Measurements from ENCODE around the gene TOR1B.

The TOR1B gene

DNA sequence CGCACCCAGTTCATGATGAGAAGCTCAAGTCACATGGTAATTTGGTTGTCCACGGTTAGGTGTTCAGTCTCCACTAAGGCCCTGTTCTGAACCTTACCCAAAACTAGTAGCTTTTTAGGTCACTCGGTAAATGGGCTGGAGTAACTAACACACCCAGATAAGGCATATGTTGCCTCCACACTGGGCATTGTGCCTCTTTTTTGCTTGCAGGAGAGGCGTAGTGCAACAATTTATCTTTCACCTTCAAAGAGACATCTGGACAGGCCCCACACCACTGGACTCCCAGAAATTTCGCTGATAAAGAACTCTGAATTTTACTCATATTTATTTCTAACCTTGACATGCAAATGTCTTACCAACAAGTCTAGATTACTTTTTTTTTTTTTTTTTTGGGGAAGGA lies 33.3 kb upstream of the TOR1B start (continued):
- TF ChIP-seq ZNF404 (tag by site-specific recombination; IDR thresholded peaks at IDR 0.05) (no peak), ZNF792 (tag by site-specific recombination; IDR thresholded peaks at IDR 0.05) (no peak)

DNA sequence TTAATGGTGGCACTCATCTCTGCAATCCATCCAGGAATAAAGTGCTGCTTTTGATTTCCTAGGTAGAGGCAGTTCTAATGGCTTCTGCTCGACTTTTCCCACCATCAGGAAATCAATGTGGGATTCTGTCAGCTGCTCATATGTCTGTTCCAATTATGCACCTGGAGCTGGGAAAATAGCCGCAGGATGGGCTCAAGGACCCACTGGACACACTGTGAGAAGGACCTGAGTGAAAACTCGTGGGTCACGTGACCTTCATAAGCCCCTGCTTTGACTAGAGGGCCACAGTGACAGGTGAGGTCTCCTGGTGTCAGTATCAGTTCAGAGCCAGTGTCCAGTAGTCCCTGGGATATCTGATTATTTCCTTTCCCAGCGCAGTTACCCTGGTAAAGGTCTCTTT lies 32.2 kb upstream of the TOR1B start:
- no peak for TF ChIP-seq ZNF624 (tag by site-specific recombination; IDR thresholded peaks at IDR 0.05)
- Histone ChIP-seq H3K4me3 (ENCODE audit: low read depth, low read length) (no peak overlapping the region), H3K36me3 (ENCODE audit: control insufficient read depth in 2 of 2, insufficient read depth in 1 of 2, low read length in 2 of 2) (no peaks in the 10 kb centered on the region), H3K27ac (ENCODE audit: extremely low read depth, low read depth, low read length) (no peak overlapping the region), H3K9me3 (ENCODE audit: control insufficient read depth, insufficient read depth, low read depth, low read length) (no peaks in the 10 kb centered on the region), H3K4me1 (ENCODE audit: control insufficient read depth, insufficient read depth, low read length) (no peaks in the 10 kb centered on the region)
- POLR2A ChIA-PET = interaction anchor here (0.7 kb wide), 1 partner anchor 28 kb away, joined by 3 read pairs; no protein-coding TSS in a partner anchor
- CTCF ChIA-PET = interaction anchor here (3.5 kb wide), 1 partner anchor 33 kb away, joined by 27 read pairs; no protein-coding TSS in a partner anchor

DNA sequence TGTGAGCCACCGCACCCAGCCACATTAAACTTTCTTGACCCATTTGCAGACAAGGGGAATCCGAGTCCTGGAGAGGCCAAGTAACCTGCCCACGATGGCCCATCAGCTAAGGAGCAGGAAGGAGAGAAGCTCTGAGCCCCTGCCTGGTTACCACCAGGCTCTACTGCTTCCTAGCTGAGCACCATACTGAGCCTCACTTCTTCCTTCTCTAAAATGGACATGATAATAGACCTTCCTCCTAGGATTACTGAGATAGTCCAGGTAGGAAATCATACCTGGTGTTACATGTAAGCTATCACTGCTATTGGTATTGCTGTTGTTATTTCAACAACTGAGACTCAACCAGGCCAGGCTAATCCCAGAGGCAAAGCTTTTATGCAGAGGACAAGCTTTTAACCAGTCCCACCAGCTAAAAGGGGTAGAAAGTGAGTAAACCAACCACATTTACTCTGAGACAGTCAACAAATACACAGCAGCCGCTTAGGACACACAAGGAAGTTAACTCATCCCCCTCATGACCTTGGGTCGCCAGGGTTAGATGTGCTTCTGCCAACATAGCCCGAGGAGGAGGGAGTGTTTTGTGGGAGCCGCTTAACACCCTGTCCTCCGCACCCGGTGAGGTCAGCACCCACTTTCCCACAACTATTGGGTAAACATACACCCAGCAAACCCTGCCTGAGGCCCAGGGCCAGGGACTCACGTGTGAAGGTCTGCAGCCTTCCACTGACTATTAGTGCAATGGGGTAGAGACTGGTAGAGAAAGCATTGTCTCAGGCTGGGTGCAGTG lies 29.5 kb upstream of the TOR1B start:
- POLR2A ChIA-PET = interaction anchor here (1.8 kb wide), 1 partner anchor 77 kb away, joined by 4 read pairs; no protein-coding TSS in a partner anchor
- CTCF ChIA-PET = interaction anchor here (0.6 to 3.5 kb wide), 6 partner anchors 9 to 47 kb away, joined by 3 to 27 read pairs (median 6); no protein-coding TSS in a partner anchor
- no peaks in the 10 kb centered on the region for H3K4me1 ChIP-seq (ENCODE audit: control insufficient read depth, insufficient read depth, low read length)
- no peaks in the 10 kb centered on the region for H3K36me3 ChIP-seq (ENCODE audit: control insufficient read depth in 2 of 2, insufficient read depth in 1 of 2, low read length in 2 of 2)
- TF ChIP-seq ZNF426 (tag by site-specific recombination; IDR thresholded peaks at IDR 0.05) = no peak
- TF ChIP-seq ZNF155 (tag by site-specific recombination; IDR thresholded peaks at IDR 0.05) = no peak
- TF ChIP-seq, protein P1, sequence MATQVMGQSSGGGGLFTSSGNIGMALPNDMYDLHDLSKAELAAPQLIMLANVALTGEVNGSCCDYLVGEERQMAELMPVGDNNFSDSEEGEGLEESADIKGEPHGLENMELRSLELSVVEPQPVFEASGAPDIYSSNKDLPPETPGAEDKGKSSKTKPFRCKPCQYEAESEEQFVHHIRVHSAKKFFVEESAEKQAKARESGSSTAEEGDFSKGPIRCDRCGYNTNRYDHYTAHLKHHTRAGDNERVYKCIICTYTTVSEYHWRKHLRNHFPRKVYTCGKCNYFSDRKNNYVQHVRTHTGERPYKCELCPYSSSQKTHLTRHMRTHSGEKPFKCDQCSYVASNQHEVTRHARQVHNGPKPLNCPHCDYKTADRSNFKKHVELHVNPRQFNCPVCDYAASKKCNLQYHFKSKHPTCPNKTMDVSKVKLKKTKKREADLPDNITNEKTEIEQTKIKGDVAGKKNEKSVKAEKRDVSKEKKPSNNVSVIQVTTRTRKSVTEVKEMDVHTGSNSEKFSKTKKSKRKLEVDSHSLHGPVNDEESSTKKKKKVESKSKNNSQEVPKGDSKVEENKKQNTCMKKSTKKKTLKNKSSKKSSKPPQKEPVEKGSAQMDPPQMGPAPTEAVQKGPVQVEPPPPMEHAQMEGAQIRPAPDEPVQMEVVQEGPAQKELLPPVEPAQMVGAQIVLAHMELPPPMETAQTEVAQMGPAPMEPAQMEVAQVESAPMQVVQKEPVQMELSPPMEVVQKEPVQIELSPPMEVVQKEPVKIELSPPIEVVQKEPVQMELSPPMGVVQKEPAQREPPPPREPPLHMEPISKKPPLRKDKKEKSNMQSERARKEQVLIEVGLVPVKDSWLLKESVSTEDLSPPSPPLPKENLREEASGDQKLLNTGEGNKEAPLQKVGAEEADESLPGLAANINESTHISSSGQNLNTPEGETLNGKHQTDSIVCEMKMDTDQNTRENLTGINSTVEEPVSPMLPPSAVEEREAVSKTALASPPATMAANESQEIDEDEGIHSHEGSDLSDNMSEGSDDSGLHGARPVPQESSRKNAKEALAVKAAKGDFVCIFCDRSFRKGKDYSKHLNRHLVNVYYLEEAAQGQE (tag by site-specific recombination; IDR thresholded peaks at IDR 0.05) = no peak
- H3K4me3 ChIP-seq (ENCODE audit: low read depth, low read length) = no peak overlapping the region
- H3K9me3 ChIP-seq (ENCODE audit: control insufficient read depth, insufficient read depth, low read depth, low read length) = no peaks in the 10 kb centered on the region
- no peak overlapping the region for H3K27ac ChIP-seq (ENCODE audit: extremely low read depth, low read depth, low read length)

DNA sequence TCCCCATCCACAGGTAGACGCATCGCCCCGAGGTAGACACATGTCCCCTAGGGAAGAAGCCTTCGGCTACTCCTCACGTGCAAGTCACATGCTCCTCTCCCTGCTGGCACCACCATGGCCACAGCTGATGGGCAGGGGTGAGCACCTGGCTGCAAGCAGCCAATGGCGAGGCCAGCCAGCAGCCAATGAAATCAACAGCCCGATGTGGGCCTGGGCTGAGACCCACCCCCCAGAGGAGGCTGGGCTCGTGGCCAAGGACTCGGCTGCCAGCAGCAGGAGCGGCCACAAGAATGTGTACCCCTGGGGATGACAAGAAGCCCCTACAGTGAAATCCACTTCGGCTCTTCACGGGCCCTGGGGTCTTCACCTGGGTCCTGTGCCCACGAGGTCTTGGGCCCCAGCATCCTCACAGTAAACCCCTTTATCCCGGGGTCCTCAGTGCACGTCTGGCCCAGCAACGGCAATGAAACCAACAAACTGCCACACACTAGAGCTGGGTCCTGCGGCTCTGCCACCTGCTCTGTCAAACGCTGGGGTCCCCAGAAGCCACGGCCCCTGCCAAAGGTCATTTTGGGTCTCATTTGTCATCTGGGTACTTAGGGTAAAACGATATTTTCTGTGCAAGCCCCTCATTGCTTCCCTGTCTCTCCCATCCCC lies 28.1 kb upstream of the TOR1B start:
- no peaks in the 10 kb centered on the region for H3K36me3 ChIP-seq (ENCODE audit: control insufficient read depth in 2 of 2, insufficient read depth in 1 of 2, low read length in 2 of 2)
- H3K9me3 ChIP-seq (ENCODE audit: control insufficient read depth, insufficient read depth, low read depth, low read length) = no peaks in the 10 kb centered on the region
- no peak overlapping the region for H3K27ac ChIP-seq (ENCODE audit: extremely low read depth, low read depth, low read length)
- H3K4me1 ChIP-seq (ENCODE audit: control insufficient read depth, insufficient read depth, low read length) = no peaks in the 10 kb centered on the region
- TF ChIP-seq SP2 (tag by site-specific recombination; IDR thresholded peaks at IDR 0.05) = peak; percentile 50
- peak; percentile 82 for TF ChIP-seq ZIC2 (tag by site-specific recombination; IDR thresholded peaks at IDR 0.05)
- TF ChIP-seq ZNF274 (IDR thresholded peaks at IDR 0.05; ENCODE audit: low read length) = no peak
- TF ChIP-seq ZNF274 (tag by site-specific recombination; IDR thresholded peaks at IDR 0.05; ENCODE audit: borderline replicate concordance) = no peak
- no peak overlapping the region for H3K4me3 ChIP-seq (ENCODE audit: low read depth, low read length)
- ChIA-PET POLR2A (interaction anchor here (2.4 kb wide), 1 partner anchor 9 kb away, joined by 11 read pairs; no protein-coding TSS in a partner anchor), CTCF (interaction anchor here (0.7 to 4.7 kb wide), 4 partner anchors 9 to 48 kb away, joined by 4 to 57 read pairs (median 30); no protein-coding TSS in a partner anchor)

DNA sequence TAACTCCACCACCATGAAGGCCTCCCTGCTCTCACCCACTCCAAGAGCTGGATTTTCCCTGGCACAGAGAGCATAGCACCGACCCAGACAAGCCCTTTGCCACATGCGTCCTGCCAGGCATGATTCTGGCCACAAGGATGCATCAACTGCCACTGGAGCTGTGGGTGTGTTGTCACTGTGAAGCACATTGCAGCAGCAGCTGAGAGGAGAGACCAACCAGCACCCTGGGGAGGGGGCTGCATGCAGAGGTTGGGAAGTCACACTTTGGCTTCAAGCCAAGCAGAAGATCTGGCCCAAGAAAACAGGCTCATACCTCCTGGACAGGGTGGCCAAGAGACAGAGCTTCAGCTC lies 27.6 kb upstream of the TOR1B start:
- H3K27ac ChIP-seq (ENCODE audit: extremely low read depth, low read depth, low read length) = no peak overlapping the region
- POLR2A ChIA-PET = interaction anchor here (2.2 to 2.4 kb wide), 2 partner anchors 9 to 37 kb away, joined by 11 to 17 read pairs; no protein-coding TSS in a partner anchor
- no peaks in the 10 kb centered on the region for H3K4me1 ChIP-seq (ENCODE audit: control insufficient read depth, insufficient read depth, low read length)
- no peaks in the 10 kb centered on the region for H3K36me3 ChIP-seq (ENCODE audit: control insufficient read depth in 2 of 2, insufficient read depth in 1 of 2, low read length in 2 of 2)
- no peaks in the 10 kb centered on the region for H3K9me3 ChIP-seq (ENCODE audit: control insufficient read depth, insufficient read depth, low read depth, low read length)
- no peak overlapping the region for H3K4me3 ChIP-seq (ENCODE audit: low read depth, low read length)
- TF ChIP-seq GLI4 (tag by site-specific recombination; IDR thresholded peaks at IDR 0.05) (no peak), MEIS1 (CRISPR knock-in tag; IDR thresholded peaks at IDR 0.05; ENCODE audit: borderline replicate concordance) (no peak), RBAK (tag by site-specific recombination; IDR thresholded peaks at IDR 0.05) (no peak), ZNF423 (tag by site-specific recombination; IDR thresholded peaks at IDR 0.05) (no peak), ZIC2 (tag by site-specific recombination; IDR thresholded peaks at IDR 0.05) (peak; percentile 23)
- TF ChIP-seq, protein P2, sequence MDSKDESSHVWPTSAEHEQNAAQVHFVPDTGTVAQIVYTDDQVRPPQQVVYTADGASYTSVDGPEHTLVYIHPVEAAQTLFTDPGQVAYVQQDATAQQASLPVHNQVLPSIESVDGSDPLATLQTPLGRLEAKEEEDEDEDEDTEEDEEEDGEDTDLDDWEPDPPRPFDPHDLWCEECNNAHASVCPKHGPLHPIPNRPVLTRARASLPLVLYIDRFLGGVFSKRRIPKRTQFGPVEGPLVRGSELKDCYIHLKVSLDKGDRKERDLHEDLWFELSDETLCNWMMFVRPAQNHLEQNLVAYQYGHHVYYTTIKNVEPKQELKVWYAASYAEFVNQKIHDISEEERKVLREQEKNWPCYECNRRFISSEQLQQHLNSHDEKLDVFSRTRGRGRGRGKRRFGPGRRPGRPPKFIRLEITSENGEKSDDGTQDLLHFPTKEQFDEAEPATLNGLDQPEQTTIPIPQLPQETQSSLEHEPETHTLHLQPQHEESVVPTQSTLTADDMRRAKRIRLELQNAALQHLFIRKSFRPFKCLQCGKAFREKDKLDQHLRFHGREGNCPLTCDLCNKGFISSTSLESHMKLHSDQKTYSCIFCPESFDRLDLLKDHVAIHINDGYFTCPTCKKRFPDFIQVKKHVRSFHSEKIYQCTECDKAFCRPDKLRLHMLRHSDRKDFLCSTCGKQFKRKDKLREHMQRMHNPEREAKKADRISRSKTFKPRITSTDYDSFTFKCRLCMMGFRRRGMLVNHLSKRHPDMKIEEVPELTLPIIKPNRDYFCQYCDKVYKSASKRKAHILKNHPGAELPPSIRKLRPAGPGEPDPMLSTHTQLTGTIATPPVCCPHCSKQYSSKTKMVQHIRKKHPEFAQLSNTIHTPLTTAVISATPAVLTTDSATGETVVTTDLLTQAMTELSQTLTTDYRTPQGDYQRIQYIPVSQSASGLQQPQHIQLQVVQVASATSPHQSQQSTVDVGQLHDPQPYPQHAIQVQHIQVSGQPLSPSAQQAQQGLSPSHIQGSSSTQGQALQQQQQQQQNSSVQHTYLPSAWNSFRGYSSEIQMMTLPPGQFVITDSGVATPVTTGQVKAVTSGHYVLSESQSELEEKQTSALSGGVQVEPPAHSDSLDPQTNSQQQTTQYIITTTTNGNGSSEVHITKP (tag by site-specific recombination; IDR thresholded peaks at IDR 0.05) = peak; percentile 74
- CTCF ChIA-PET = interaction anchor here (0.7 to 4.7 kb wide), 4 partner anchors 8 to 49 kb away, joined by 4 to 57 read pairs (median 30); no protein-coding TSS in a partner anchor
